ENCODE results near the gene RALGPS1. TPM values are rescaled to one million over a fixed set of nuclear protein-coding genes. Genes with fewer than 3 reads are reported as not detected.
"Not testable (repeated sequence)": the region's sequence is repeated elsewhere in the genome, so short reads cannot be mapped to it uniquely, and the experiment has no call there.

The RALGPS1 gene
- total and polyA plus RNA-seq, 8 donors, result 5.8 to 12.7 (median 9.3) TPM

- no peak overlapping the region for H3K4me3 ChIP-seq
- no peaks in the 10 kb centered on the region for H3K9me3 ChIP-seq
- no peak overlapping the region for H3K27ac ChIP-seq
- intact Hi-C loops (cut with DNase I), result no loop called here
- ATAC-seq (no peak), DNase-seq (no peak), FAIRE-seq (no peak)
- WGBS, 2 donors, result 95 to 98% methylated on average over 3 of the region's 3 CpGs
- TF ChIP-seq CTCF (IDR thresholded peaks at IDR 0.05), result no peak
- no peaks in the 10 kb centered on the region for H3K4me1 ChIP-seq
- no peaks in the 10 kb centered on the region for H3K36me3 ChIP-seq
- no peaks in the 10 kb centered on the region for H3K27me3 ChIP-seq
These were observed 100.4 kb downstream of the RALGPS1 start for GRCh38 chr9:127014910-127015540.

GRCh38 chr9:127015921-127016512 is 101.4 kb downstream of the RALGPS1 start:
- Histone ChIP-seq H3K36me3 (no peaks in the 10 kb centered on the region), H3K9me3 (no peaks in the 10 kb centered on the region), H3K27ac (no peak overlapping the region), H3K4me1 (no peaks in the 10 kb centered on the region), H3K4me3 (no peak overlapping the region), H3K27me3 (no peaks in the 10 kb centered on the region)
- FAIRE-seq (no peak), ATAC-seq (no peak), DNase-seq (no peak)
- WGBS, 2 donors, result 79 to 85% methylated on average over 4 of the region's 4 CpGs
- intact Hi-C loops (cut with DNase I), result no loop called here
- TF ChIP-seq CTCF (IDR thresholded peaks at IDR 0.05), result no peak

GRCh38 chr9:127017979-127018378 is 103.4 kb downstream of the RALGPS1 start:
- H3K27me3 ChIP-seq; ATAC-seq; H3K36me3 ChIP-seq; H3K4me3 ChIP-seq; DNase-seq; H3K9me3 ChIP-seq; H3K27ac ChIP-seq; H3K4me1 ChIP-seq; intact Hi-C loops (cut with DNase I); FAIRE-seq: not testable (repeated sequence)
- WGBS, 2 donors, result 94 to 98% methylated on average over 9 of the region's 9 CpGs

- FAIRE-seq, result no peak
- TF ChIP-seq CTCF (IDR thresholded peaks at IDR 0.05), result no peak
- no peak for ATAC-seq
- no peaks in the 10 kb centered on the region for H3K36me3 ChIP-seq
- no peaks in the 10 kb centered on the region for H3K27me3 ChIP-seq
- H3K4me1 ChIP-seq, result no peaks in the 10 kb centered on the region
- no peaks in the 10 kb centered on the region for H3K9me3 ChIP-seq
- WGBS, 2 donors, result 98% methylated on average over 2 of the region's 2 CpGs
- H3K4me3 ChIP-seq, result no peak overlapping the region
- H3K27ac ChIP-seq, result no peak overlapping the region
- intact Hi-C loops (cut with DNase I), result no loop called here
- DNase-seq, result no peak
These were observed 104.4 kb downstream of the RALGPS1 start for GRCh38 chr9:127018935-127019334.

- 89 to 96% methylated on average over 4 of the region's 4 CpGs for whole genome bisulfite sequencing, 2 donors
These were observed 105.6 kb downstream of the RALGPS1 start for GRCh38 chr9:127020036-127020801.

More at GRCh38 chr9:127020036-127020801, 105.6 kb downstream of the RALGPS1 start:
- H3K4me3 ChIP-seq, result no peak overlapping the region
- no peak overlapping the region for H3K27ac ChIP-seq
- intact Hi-C loops (cut with DNase I), result no loop called here
- no peak for TF ChIP-seq CTCF (IDR thresholded peaks at IDR 0.05)
- no peaks in the 10 kb centered on the region for H3K27me3 ChIP-seq
- no peaks in the 10 kb centered on the region for H3K36me3 ChIP-seq
- no peaks in the 10 kb centered on the region for H3K4me1 ChIP-seq
- ATAC-seq, result no peak
- H3K9me3 ChIP-seq, result no peaks in the 10 kb centered on the region
- DNase-seq, result no peak
- no peak for FAIRE-seq
